CD8-positive, alpha-beta memory T cell (primary cell): ENCODE results near the gene FLRT2. TPM values are rescaled to one million over a fixed set of nuclear protein-coding genes. Genes with fewer than 3 reads are reported as not detected.

Experiments used
- CTCF ChIA-PET: fragments of 350-600 bp; sonication (Branson Sonifier 250); formaldehyde crosslinking; loops from one replicate; lab custom pipeline; 2021; ENCODE audit warnings: antibody characterized with exemption; lab: Charles Lee
- POLR2A ChIA-PET: fragments of 350-600 bp; sonication (Branson Sonifier 250); formaldehyde crosslinking; loops from one replicate; lab custom pipeline; 2021; ENCODE audit warnings: antibody characterized with exemption; lab: Charles Lee
- DNase-seq, 5 donors: peaks; one replicate each; pipeline versions ENCODE4 v3.0.0 to v3.0.0-alpha.2; 2020 to 2022; ENCODE audit warnings: mixed read lengths in 1 of 5
- H3K27ac ChIP-seq: one replicate; pipeline ENCODE4 v1.7.0; 2013; ENCODE audit warnings: low read depth, mild to moderate bottlenecking, low read length, moderate library complexity
- H3K27me3 ChIP-seq: 2 replicates; pipeline ENCODE4 v1.7.0; 2013; ENCODE audit warnings: low read length, mild to moderate bottlenecking; ENCODE audit not compliant: insufficient read depth, poor library complexity, severe bottlenecking
- H3K36me3 ChIP-seq: 2 replicates; pipeline ENCODE4 v1.7.0; 2013; ENCODE audit warnings: mild to moderate bottlenecking, low read length, moderate library complexity; ENCODE audit not compliant: insufficient read depth
- H3K4me1 ChIP-seq: 2 replicates; pipeline ENCODE4 v1.7.0; 2013; ENCODE audit warnings: mild to moderate bottlenecking, low read length, moderate library complexity; ENCODE audit not compliant: insufficient read depth
- H3K4me3 ChIP-seq: 2 replicates; pipeline ENCODE4 v1.7.0; 2013; ENCODE audit warnings: mild to moderate bottlenecking, low read length
- H3K9me3 ChIP-seq: 2 replicates; pipeline ENCODE4 v1.7.0; 2013; ENCODE audit warnings: mild to moderate bottlenecking, low read length
- H3K27ac Mint-ChIP-seq, 8 donors: one replicate each; pipeline ENCODE4 v1.8.0; 2020 to 2021; ENCODE audit warnings: mixed read lengths in 8 of 8, mild to moderate bottlenecking in 6 of 8, inconsistent platforms in 3 of 8, moderate library complexity in 3 of 8
- H3K27me3 Mint-ChIP-seq, 2 donors: one replicate each; pipeline ENCODE4 v1.8.0; 2020 to 2021; ENCODE audit warnings: mixed read lengths in 2 of 2, mild to moderate bottlenecking in 1 of 2, moderate library complexity in 1 of 2
- H3K36me3 Mint-ChIP-seq, 3 donors: one replicate each; pipeline ENCODE4 v1.8.0; 2020 to 2021; ENCODE audit warnings: mixed read lengths in 3 of 3, inconsistent platforms in 1 of 3, mild to moderate bottlenecking in 1 of 3
- H3K4me1 Mint-ChIP-seq, 3 donors: one replicate each; pipeline ENCODE4 v1.8.0; 2020 to 2021; ENCODE audit warnings: mixed read lengths in 3 of 3, inconsistent platforms in 1 of 3, mild to moderate bottlenecking in 1 of 3
- H3K4me3 Mint-ChIP-seq, 7 donors: one replicate each; pipeline ENCODE4 v1.8.0; 2020 to 2021; ENCODE audit warnings: mixed read lengths in 7 of 7, mild to moderate bottlenecking in 6 of 7, moderate library complexity in 4 of 7, inconsistent platforms in 2 of 7
- H3K9me3 Mint-ChIP-seq, 5 donors: one replicate each; pipeline ENCODE4 v1.8.0; 2020 to 2022; ENCODE audit warnings: mixed read lengths in 5 of 5, mild to moderate bottlenecking in 3 of 5, moderate library complexity in 2 of 5, inconsistent platforms in 1 of 5
- polyA plus RNA-seq: library from polyadenylated mRNA; unstranded; fragments of 300-500 nt; fragmentation: Illumina TruSeq; gene quantifications from one replicate; pipeline ENCODE4 v1.2.3, GENCODE V29; 2021
- total RNA-seq, 2 experiments: library from RNA; stranded (reverse); gene quantifications; one replicate each; pipeline ENCODE4 v1.2.3, GENCODE V29; 2021

Gene FLRT2
- total and polyA plus RNA-seq, 3 experiments from 2014 or later, result not detected

- H3K27me3 Mint-ChIP-seq, result peaks cover 31 to 41% of the 10 kb centered on the region in 2 donors
- no peak overlapping the region for H3K4me3 Mint-ChIP-seq
- CTCF ChIA-PET, result no interaction called here
- Histone ChIP-seq H3K9me3 (no peaks in the 10 kb centered on the region), H3K4me1 (no peaks in the 10 kb centered on the region), H3K27me3 (no peaks in the 10 kb centered on the region), H3K27ac (no peak overlapping the region), H3K36me3 (no peaks in the 10 kb centered on the region), H3K4me3 (no peak overlapping the region)
- POLR2A ChIA-PET, result no interaction called here
- H3K4me1 Mint-ChIP-seq, result peaks cover 0 to 10% (median 3%) of the 10 kb centered on the region in 3 donors
- H3K9me3 Mint-ChIP-seq, result peaks cover 2 to 18% (median 9%) of the 10 kb centered on the region in 5 donors
- H3K27ac Mint-ChIP-seq, result no peak overlapping the region
- H3K36me3 Mint-ChIP-seq, result no peaks in the 10 kb centered on the region
- DNase-seq, result no peak
Measured at GRCh38 chr14:85527445-85528035, 2.4 kb upstream of the FLRT2 start.

GRCh38 chr14:85528080-85528896 is 1.7 kb upstream of the FLRT2 start:
- ChIA-PET POLR2A (no interaction called here), CTCF (no interaction called here)
- Histone ChIP-seq H3K4me3 (no peak overlapping the region), H3K27me3 (no peaks in the 10 kb centered on the region), H3K36me3 (no peaks in the 10 kb centered on the region), H3K9me3 (no peaks in the 10 kb centered on the region), H3K27ac (no peak overlapping the region), H3K4me1 (no peaks in the 10 kb centered on the region)
- peaks cover 0 to 10% (median 5%) of the 10 kb centered on the region in 3 donors for H3K4me1 Mint-ChIP-seq
- DNase-seq, result no peak
- H3K27ac Mint-ChIP-seq, result peak overlapping the region in 1 of 8 donors; percentile 46
- H3K4me3 Mint-ChIP-seq, result no peak overlapping the region
- H3K9me3 Mint-ChIP-seq, result peaks cover 0 to 19% (median 11%) of the 10 kb centered on the region in 5 donors
- no peaks in the 10 kb centered on the region for H3K36me3 Mint-ChIP-seq
- peaks cover 34 to 46% of the 10 kb centered on the region in 2 donors for H3K27me3 Mint-ChIP-seq

DNA sequence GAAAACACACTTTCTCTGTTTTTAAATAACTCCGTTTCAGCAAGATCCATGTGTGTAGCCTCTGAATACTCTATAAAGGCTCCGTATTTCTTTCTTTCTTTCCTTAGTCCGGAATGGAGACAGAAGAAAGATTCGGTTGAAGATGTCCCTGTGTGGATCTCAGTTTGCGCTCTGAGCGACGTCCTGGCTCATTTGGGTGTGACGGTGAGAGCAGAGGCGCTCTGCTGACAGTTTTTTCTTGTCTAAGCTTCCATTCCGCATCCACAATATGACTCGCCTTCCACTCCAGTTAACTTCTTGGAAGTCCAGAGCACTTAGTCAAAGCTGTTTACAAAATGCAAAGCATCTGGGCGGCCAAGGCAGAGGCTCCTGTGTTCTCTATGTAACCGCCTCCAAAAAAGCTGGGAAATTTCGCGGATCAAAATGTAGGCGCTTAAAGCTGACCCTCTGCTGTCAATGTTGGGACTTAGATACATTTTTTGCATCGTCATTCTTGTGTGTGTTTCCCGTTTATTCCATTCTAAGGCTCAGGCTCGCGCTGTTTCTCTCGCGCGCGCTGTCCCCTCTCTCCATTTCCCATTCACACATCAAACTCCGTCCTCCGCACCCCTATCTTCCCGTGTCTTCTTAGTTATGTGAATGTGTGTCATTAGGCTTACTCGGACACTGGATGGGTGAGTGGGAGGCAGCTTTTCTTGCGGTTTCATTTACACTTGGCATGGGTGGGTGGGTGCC is 880 bp upstream of the FLRT2 start:
- ChIA-PET CTCF (no interaction called here), POLR2A (no interaction called here)
- peaks cover 0 to 10% (median 5%) of the 10 kb centered on the region in 3 donors for H3K4me1 Mint-ChIP-seq
- no peak overlapping the region for H3K27ac Mint-ChIP-seq
- no peaks in the 10 kb centered on the region for H3K27me3 ChIP-seq
- peaks cover 36 to 48% of the 10 kb centered on the region in 2 donors for H3K27me3 Mint-ChIP-seq
- H3K9me3 Mint-ChIP-seq, result peaks cover 0 to 21% (median 11%) of the 10 kb centered on the region in 5 donors
- H3K36me3 Mint-ChIP-seq, result no peaks in the 10 kb centered on the region
- no peak overlapping the region for H3K4me3 ChIP-seq
- no peaks in the 10 kb centered on the region for H3K36me3 ChIP-seq
- H3K27ac ChIP-seq, result no peak overlapping the region
- H3K4me1 ChIP-seq, result no peaks in the 10 kb centered on the region
- no peak overlapping the region for H3K4me3 Mint-ChIP-seq
- no peaks in the 10 kb centered on the region for H3K9me3 ChIP-seq
- DNase-seq, result no peak

DNA sequence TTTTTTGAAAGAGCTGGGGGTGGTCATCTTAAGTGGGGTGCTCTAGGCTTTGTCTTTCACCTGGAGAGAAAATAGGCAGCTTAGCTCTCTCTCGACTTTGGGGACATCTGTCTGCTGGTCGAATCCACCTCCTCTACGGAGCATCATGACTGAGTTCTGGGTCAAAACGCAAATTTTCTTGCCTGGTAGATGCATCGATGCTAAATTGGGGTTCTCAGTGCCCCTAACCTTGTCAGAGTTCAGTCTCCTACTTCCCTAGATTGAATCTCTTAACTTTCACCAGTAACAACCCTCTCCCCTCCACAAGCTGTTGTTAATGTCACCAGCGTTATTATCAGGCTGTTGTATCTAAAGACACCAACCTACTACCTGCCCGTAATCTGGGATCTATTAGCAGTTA is 682 bp downstream of the FLRT2 start:
- Mint-ChIP-seq H3K9me3 (peaks cover 0 to 24% (median 13%) of the 10 kb centered on the region in 5 donors), H3K27me3 (peaks cover 46 to 64% of the 10 kb centered on the region in 2 donors)

GRCh38 chr14:85531141-85531586 is 1.2 kb downstream of the FLRT2 start:
- Histone ChIP-seq H3K27ac (no peak overlapping the region), H3K4me3 (no peak overlapping the region), H3K4me1 (no peaks in the 10 kb centered on the region), H3K9me3 (no peaks in the 10 kb centered on the region), H3K36me3 (no peaks in the 10 kb centered on the region), H3K27me3 (no peaks in the 10 kb centered on the region)
- Mint-ChIP-seq H3K36me3 (peaks cover 0 to 2% (median 0%) of the 10 kb centered on the region in 3 donors), H3K9me3 (peaks cover 0 to 24% (median 13%) of the 10 kb centered on the region in 5 donors), H3K4me1 (peaks cover 0 to 10% (median 5%) of the 10 kb centered on the region in 3 donors), H3K27me3 (peaks cover 48 to 69% of the 10 kb centered on the region in 2 donors), H3K4me3 (no peak overlapping the region), H3K27ac (no peak overlapping the region)
- CTCF ChIA-PET, result no interaction called here
- POLR2A ChIA-PET, result no interaction called here
- no peak for DNase-seq

More for the DNA sequence above, 682 bp downstream of the FLRT2 start:
- POLR2A ChIA-PET, result no interaction called here
- Mint-ChIP-seq H3K27ac (no peak overlapping the region), H3K4me3 (no peak overlapping the region), H3K36me3 (peaks cover 0 to 2% (median 0%) of the 10 kb centered on the region in 3 donors), H3K4me1 (peaks cover 0 to 10% (median 5%) of the 10 kb centered on the region in 3 donors)
- no peaks in the 10 kb centered on the region for H3K9me3 ChIP-seq
- H3K4me1 ChIP-seq, result no peaks in the 10 kb centered on the region
- CTCF ChIA-PET, result no interaction called here
- no peak overlapping the region for H3K4me3 ChIP-seq
- H3K27me3 ChIP-seq, result no peaks in the 10 kb centered on the region
- no peaks in the 10 kb centered on the region for H3K36me3 ChIP-seq
- no peak overlapping the region for H3K27ac ChIP-seq
- no peak for DNase-seq

- no peak for DNase-seq
- Mint-ChIP-seq H3K4me3 (no peak overlapping the region), H3K27ac (no peak overlapping the region)
Measured at GRCh38 chr14:85531587-85532373, 1.8 kb downstream of the FLRT2 start.

DNA sequence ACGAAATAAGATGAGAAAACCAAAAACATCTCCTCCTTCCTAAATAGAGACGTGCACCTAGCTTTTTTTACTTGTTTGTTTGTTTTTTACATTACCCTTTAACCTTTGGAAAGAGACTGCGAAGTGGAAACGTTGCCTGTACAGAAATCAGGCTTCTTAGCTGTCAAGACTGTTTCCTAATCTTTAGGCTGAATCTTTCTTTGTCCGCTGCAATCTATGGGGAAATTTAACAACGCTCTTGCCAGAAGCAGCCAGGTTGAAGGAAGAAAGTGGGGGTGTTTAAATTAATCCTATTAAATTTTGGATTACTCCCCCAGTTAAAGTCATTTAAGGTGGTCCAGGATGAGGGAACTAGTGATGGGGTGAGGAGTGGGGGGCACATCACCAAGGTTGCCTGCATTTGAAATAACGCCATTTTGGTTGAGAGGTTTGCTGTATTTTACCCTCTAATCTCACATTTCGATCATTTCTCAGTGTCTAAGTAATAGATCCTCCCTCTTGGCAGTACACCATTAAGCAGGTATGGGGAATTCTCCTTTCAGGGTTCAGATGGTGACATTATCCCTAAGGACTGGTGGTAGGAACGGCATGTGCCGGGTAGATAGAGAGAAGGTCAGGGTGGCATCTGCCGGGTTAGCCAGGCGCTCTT is 2.6 kb downstream of the FLRT2 start:
- Mint-ChIP-seq H3K36me3 (peaks cover 0 to 2% (median 0%) of the 10 kb centered on the region in 3 donors), H3K27me3 (peaks cover 49 to 67% of the 10 kb centered on the region in 2 donors), H3K27ac (no peak overlapping the region), H3K9me3 (peaks cover 2 to 25% (median 13%) of the 10 kb centered on the region in 5 donors), H3K4me3 (peak overlapping the region in 1 of 7 donors; percentile 65), H3K4me1 (peaks cover 0 to 10% (median 5%) of the 10 kb centered on the region in 3 donors)
- H3K4me3 ChIP-seq, result no peak overlapping the region
- no peaks in the 10 kb centered on the region for H3K27me3 ChIP-seq
- no peaks in the 10 kb centered on the region for H3K9me3 ChIP-seq
- ChIA-PET POLR2A (no interaction called here), CTCF (no interaction called here)
- no peaks in the 10 kb centered on the region for H3K36me3 ChIP-seq
- H3K4me1 ChIP-seq, result no peaks in the 10 kb centered on the region
- DNase-seq, result no peak
- H3K27ac ChIP-seq, result no peak overlapping the region

More at GRCh38 chr14:85531587-85532373, 1.8 kb downstream of the FLRT2 start:
- Histone ChIP-seq H3K4me3 (no peak overlapping the region), H3K27me3 (no peaks in the 10 kb centered on the region), H3K36me3 (no peaks in the 10 kb centered on the region), H3K27ac (no peak overlapping the region), H3K9me3 (no peaks in the 10 kb centered on the region), H3K4me1 (no peaks in the 10 kb centered on the region)
- H3K9me3 Mint-ChIP-seq, result peaks cover 0 to 25% (median 13%) of the 10 kb centered on the region in 5 donors
- CTCF ChIA-PET, result no interaction called here
- H3K36me3 Mint-ChIP-seq, result peaks cover 0 to 2% (median 0%) of the 10 kb centered on the region in 3 donors
- POLR2A ChIA-PET, result no interaction called here
- H3K27me3 Mint-ChIP-seq, result peaks cover 49 to 69% of the 10 kb centered on the region in 2 donors
- H3K4me1 Mint-ChIP-seq, result peaks cover 0 to 10% (median 5%) of the 10 kb centered on the region in 3 donors
